Measurements from ENCODE around the gene CD3E. TPM values are rescaled to one million over a fixed set of nuclear protein-coding genes. Genes with fewer than 3 reads are reported as not detected.

CD3E gene
- total and polyA plus RNA-seq, 2 of the 13 experiments (the other 11 are each of a cell fraction or from before 2014, with no cell fraction given) = not detected

- intact Hi-C loops (cut with micrococcal nuclease; ENCODE audit: unreplicated experiment) (no loop called here), in situ Hi-C loops (cut with HindIII; ENCODE audit: extremely low pct_ligation_motif_present, low pct_unique_long_range_greater_than_20kb) (no loop called here)
- CTCF ChIA-PET (ENCODE audit: low intra/inter-chr PET ratio, low total read pairs) = no interaction called here
- Histone ChIP-seq H3K36me3 (replicated peaks in 1 of 2; ENCODE audit: control insufficient read depth in 1 of 2, insufficient read depth in 2 of 2, low read length in 2 of 2) (no peaks in the 10 kb centered on the region), H3K79me2 (ENCODE audit: insufficient read depth, low read length) (no peaks in the 10 kb centered on the region), H3K9ac (ENCODE audit: insufficient read depth, low read depth, low read length) (no peak overlapping the region), H3K4me1 (ENCODE audit: insufficient read depth, low read length) (peaks cover 34% of the 10 kb centered on the region), H3K27me3 (ENCODE audit: control insufficient read depth in 1 of 2, insufficient read depth in 2 of 2, low read length in 2 of 2) (peaks cover 3 to 23% of the 10 kb centered on the region in 2 experiments; a peak in 2 of 5 replicates), H4K20me1 (ENCODE audit: insufficient read depth, low read length) (no peaks in the 10 kb centered on the region), H3K4me3 (replicated peaks in 1 of 3; ENCODE audit: insufficient read depth in 1 of 3, low read depth in 2 of 3, low read length in 3 of 3) (no peak overlapping the region), H2AFZ (ENCODE audit: low read length) (no peak overlapping the region), H3K9me3 (ENCODE audit: low read length) (no peaks in the 10 kb centered on the region), H3K27ac (ENCODE audit: extremely low read length, insufficient read depth, low read length) (no peak overlapping the region), H3K4me2 (ENCODE audit: low read depth, low read length) (no peak overlapping the region)
- no peak for ATAC-seq
- WGBS (ENCODE audit: low lambda C conversion rate) = 14% methylated on average over 3 of the region's 3 CpGs
- FAIRE-seq = no peak
- no peak for DNase-seq (ENCODE audit: low spot score)
- TF ChIP-seq ZNF563 (CRISPR knock-in tag; IDR thresholded peaks at IDR 0.05) (no peak), ATM (IDR thresholded peaks at IDR 0.05; ENCODE audit: borderline replicate concordance) (no peak), CCDC6 (CRISPR knock-in tag; IDR thresholded peaks at IDR 0.05) (no peak), ZNF713 (CRISPR knock-in tag; IDR thresholded peaks at IDR 0.05) (no peak), NCOA1 (CRISPR knock-in tag; IDR thresholded peaks at IDR 0.05) (no peak), CCAR2 (optimal IDR thresholded peaks at IDR 0.05; ENCODE audit: low read depth, low read length) (no peak), GABPB1 (CRISPR knock-in tag; IDR thresholded peaks at IDR 0.05) (no peak), ZNF770 (CRISPR knock-in tag; IDR thresholded peaks at IDR 0.05) (no peak), PAXIP1 (CRISPR knock-in tag; conservative IDR thresholded peaks at IDR 0.05) (no peak), ZNF556 (CRISPR knock-in tag; IDR thresholded peaks at IDR 0.05; ENCODE audit: borderline replicate concordance) (no peak), AFF4 (CRISPR knock-in tag; IDR thresholded peaks at IDR 0.05) (no peak)
- BruUV-seq (replicated peaks) = no TSS peak
- POLR2A ChIA-PET = no interaction called here
These were observed 35.9 kb downstream of the CD3E start for GRCh38 chr11:118340449-118340848.
